ENCODE results near the gene NFRKB. TPM values are rescaled to one million over a fixed set of nuclear protein-coding genes. Genes with fewer than 3 reads are reported as not detected.
A peak's percentile ranks its signal among the peaks of the same experiment; 100 is the strongest.
"Not testable (repeated sequence)": the region's sequence is repeated elsewhere in the genome, so short reads cannot be mapped to it uniquely, and the experiment has no call there.

NFRKB gene
- total RNA-seq, 1 experiment from 2014 or later, result 3.6 TPM

GRCh38 chr11:129910360-129910759 lies 15.0 kb upstream of the NFRKB start:
- in situ Hi-C loops (cut with HindIII; ENCODE audit: low pct_unique_long_range_greater_than_20kb, low sequenced_read_pairs), result no loop called here
- DNase-seq (ENCODE audit: low read depth), result no peak

DNA sequence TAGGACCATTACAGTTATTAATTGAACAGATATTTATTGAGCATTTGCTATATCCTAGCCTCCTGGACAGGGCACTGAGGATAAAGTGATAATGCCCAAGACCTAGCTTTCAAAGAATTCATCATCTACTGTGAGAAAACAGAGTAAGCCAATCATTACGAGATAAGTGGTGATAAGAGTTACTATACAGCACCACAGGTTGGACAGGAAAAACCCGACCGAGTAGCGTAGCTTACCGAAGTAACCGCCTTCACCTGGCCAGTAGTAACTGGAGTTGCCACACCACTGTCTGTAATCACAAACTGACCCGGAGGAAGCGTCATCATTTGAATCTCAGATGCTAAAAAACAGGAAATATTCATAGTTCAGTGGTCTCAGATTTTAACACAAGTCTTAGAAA lies 10.0 kb upstream of the NFRKB start:
- in situ Hi-C loops (cut with HindIII; ENCODE audit: low pct_unique_long_range_greater_than_20kb, low sequenced_read_pairs), result no loop called here
- DNase-seq (ENCODE audit: low read depth), result no peak

DNA sequence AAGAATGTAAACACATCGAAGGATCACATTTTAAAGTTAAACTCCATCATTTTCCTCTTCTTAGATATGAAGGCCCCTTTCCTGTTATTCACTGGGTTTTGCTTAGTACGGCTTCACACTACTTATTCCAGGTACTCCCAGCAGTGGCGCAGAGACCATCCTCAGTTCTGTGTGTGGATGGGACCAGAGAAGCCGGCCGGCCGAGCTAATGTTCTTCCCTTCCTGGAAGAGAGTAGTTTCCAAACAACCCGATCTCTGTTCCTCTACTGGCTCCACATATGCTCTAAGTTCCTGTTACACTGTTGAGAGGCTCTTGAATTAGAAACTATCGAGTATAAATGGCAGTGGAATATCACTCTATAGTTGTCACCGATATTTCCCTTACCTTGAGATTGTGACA lies 684 bp upstream of the NFRKB start:
- DNase-seq (ENCODE audit: low read depth), result no peak
- in situ Hi-C loops (cut with HindIII; ENCODE audit: low pct_unique_long_range_greater_than_20kb, low sequenced_read_pairs), result no loop called here

DNA sequence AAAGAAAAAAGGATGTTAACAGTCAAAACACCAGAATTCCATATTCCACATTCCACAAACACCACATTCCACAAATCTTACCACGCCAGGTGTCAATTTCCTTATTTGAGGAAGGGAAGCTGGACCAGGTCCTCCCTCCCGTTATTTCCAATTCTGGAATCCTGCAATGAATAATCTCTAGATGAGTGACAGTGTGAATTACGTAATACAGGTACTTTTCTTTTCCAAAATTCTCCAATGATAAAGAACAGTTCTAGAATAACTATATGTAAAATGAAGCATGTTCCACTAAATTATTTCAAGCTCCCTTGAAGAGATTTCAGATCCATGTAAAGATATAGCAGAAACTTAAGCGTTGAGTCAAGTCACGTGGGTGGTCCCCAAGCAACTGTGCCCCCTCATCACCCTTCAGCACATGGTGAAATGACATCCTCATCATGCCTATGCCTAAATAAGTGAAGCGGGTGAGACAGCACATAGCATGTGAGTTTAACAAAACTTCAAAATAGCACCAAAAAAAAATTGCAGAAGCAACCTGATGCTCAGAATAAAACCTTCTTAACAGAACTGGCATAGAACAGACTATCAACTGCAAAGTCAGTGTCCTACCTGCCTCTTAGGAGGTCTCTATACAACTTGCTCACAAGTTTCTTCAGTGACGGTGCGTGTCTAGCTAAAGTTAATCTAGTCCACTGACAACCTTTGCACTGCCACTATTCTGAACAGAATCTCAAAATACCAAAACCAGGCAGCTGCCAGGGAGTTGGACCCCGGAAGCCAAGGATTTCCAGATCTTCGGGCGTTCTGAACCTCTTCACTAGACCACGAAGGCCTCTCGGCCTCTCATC lies 876 bp downstream of the NFRKB start:
- in situ Hi-C loops (cut with HindIII; ENCODE audit: low pct_unique_long_range_greater_than_20kb, low sequenced_read_pairs), result no loop called here
- DNase-seq (ENCODE audit: low read depth), result no peak

GRCh38 chr11:129888451-129888850 lies 6.9 kb downstream of the NFRKB start:
- DNase-seq (ENCODE audit: low read depth), result no peak
- in situ Hi-C loops (cut with HindIII; ENCODE audit: low pct_unique_long_range_greater_than_20kb, low sequenced_read_pairs), result no loop called here

- in situ Hi-C loops (cut with HindIII; ENCODE audit: low pct_unique_long_range_greater_than_20kb, low sequenced_read_pairs), result no loop called here
- DNase-seq (ENCODE audit: low read depth), result no peak
Measured at GRCh38 chr11:129885381-129885780, 10.0 kb downstream of the NFRKB start.

DNA sequence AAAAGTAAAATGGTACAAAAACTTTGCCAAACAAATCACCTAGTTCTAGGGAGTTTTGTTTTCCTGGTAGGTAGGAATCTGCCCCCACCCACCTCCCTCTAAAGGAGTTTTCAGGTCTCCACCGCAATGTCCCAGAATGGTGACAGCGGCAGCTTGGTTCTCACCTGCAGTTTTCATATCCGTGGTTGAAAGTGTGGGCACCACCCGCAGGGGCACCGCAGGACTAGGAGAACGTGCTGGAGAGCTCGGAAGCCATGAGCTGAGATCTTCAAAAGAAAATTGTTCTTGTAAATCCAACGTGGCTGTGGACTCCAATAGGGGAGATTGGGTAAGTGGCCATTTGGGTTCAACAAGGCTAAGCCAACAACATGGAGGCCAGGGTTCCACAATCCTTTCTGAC lies 10.8 kb downstream of the NFRKB start:
- in situ Hi-C loops (cut with HindIII; ENCODE audit: low pct_unique_long_range_greater_than_20kb, low sequenced_read_pairs), result no loop called here
- DNase-seq (ENCODE audit: low read depth), result no peak

- in situ Hi-C loops (cut with HindIII; ENCODE audit: low pct_unique_long_range_greater_than_20kb, low sequenced_read_pairs), result no loop called here
Measured at GRCh38 chr11:129881570-129882170, 13.7 kb downstream of the NFRKB start.

DNA sequence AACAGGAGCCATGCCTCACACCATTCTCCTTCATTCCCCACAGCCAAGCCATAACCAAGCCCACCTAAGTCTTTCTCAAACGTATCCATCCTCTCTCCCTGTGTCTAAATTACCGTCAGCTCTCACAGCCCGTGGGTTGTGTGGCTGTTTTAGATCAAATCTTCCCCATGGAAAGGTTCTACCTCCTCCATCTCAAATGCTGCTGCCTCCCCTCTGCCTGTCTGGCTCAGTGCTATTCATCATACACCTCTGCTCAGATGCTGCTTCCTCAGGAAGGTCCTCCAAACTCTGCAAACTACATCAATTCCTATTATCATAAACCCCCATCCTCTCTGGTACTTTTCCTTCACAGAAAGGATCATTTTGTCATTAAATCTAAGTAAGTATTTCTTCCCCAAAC lies 15.1 kb downstream of the NFRKB start:
- DNase-seq (ENCODE audit: low read depth), result no peak
- in situ Hi-C loops (cut with HindIII; ENCODE audit: low pct_unique_long_range_greater_than_20kb, low sequenced_read_pairs), result no loop called here

More at GRCh38 chr11:129881570-129882170, 13.7 kb downstream of the NFRKB start:
- DNase-seq (ENCODE audit: low read depth), result no peak

DNA sequence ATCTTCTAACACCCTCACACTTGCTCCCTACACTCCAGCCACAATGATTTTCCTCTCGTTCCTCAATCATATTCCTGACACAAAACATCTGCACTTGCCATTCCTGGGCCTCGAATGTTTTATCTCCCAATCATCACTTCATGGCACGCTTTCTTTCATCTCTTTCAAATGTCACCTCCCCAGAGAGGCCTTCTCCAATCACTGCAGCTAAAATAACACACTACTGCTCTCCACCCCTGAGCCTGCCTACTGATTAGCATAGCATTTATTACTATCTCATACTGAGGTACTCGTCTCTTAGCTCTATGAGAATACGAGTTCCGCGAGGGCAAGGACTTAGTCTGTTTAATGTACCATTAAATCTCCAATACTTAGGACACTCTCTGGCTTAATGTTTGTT lies 23.5 kb downstream of the NFRKB start:
- no peak for DNase-seq (ENCODE audit: low read depth)
- in situ Hi-C loops (cut with HindIII; ENCODE audit: low pct_unique_long_range_greater_than_20kb, low sequenced_read_pairs), result no loop called here

DNA sequence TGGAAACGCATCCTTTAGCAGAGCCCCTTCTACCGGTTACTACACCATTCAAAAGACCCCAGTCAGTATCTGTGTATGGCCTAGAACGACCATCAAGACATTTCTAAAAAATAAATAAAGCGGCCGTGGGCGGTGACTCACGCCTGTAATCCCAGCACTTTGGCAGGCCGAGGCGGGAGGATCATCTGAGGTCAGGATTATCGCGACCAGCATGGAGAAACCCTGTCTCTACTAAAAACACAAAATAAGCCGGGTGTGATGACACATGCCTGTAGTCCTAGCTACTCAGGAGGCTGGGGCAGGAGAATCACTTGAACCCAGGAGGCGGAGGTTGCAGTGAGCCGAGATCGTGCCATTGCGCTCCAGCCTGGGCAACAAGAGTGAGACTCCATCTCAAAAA lies 26.8 kb downstream of the NFRKB start:
- DNase-seq (ENCODE audit: low read depth); in situ Hi-C loops (cut with HindIII; ENCODE audit: low pct_unique_long_range_greater_than_20kb, low sequenced_read_pairs): not testable (repeated sequence)

DNA sequence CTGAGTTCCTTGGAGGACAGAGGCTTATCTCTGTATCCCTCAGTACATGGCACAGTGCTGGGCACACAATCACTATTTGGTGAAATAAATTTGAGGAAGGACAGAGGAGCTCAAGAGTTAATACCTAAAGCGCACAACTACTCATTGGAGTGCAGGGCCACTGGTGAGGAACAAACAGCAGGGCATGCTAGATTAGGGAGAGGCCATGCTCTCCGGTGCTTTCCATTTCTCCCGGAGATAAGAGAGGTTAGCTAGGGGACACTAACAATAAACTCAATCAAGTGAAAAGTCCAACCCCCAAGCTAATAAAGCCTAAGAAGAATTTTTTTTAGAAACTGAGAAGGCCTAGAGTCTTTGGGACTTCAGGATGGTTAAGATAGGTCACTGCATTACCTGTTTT lies 29.1 kb downstream of the NFRKB start:
- in situ Hi-C loops (cut with HindIII; ENCODE audit: low pct_unique_long_range_greater_than_20kb, low sequenced_read_pairs), result no loop called here
- DNase-seq (ENCODE audit: low read depth), result peak; percentile 71

DNA sequence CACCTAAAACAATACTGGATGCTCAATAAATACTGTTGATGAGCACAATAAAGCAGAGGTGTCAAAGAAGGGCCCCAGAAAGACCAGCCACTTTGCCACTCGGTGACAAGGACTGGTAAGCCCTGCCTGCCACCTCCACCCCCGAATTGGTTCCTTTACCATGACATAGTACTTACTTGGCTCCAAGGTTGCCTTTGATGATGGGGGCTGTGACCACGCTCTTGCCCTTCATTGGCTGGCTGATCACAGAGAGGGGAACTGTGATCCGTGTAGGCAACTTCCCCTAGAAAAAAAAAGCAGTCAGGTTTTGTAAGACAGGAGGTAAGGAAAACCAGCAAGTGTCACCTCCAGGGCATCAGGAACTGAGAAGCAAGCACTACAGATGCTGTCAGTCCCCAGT lies 29.7 kb downstream of the NFRKB start:
- DNase-seq (ENCODE audit: low read depth), result no peak
- in situ Hi-C loops (cut with HindIII; ENCODE audit: low pct_unique_long_range_greater_than_20kb, low sequenced_read_pairs), result no loop called here

GRCh38 chr11:129864811-129865210 lies 30.6 kb downstream of the NFRKB start:
- in situ Hi-C loops (cut with HindIII; ENCODE audit: low pct_unique_long_range_greater_than_20kb, low sequenced_read_pairs), result no loop called here
- DNase-seq (ENCODE audit: low read depth), result no peak

DNA sequence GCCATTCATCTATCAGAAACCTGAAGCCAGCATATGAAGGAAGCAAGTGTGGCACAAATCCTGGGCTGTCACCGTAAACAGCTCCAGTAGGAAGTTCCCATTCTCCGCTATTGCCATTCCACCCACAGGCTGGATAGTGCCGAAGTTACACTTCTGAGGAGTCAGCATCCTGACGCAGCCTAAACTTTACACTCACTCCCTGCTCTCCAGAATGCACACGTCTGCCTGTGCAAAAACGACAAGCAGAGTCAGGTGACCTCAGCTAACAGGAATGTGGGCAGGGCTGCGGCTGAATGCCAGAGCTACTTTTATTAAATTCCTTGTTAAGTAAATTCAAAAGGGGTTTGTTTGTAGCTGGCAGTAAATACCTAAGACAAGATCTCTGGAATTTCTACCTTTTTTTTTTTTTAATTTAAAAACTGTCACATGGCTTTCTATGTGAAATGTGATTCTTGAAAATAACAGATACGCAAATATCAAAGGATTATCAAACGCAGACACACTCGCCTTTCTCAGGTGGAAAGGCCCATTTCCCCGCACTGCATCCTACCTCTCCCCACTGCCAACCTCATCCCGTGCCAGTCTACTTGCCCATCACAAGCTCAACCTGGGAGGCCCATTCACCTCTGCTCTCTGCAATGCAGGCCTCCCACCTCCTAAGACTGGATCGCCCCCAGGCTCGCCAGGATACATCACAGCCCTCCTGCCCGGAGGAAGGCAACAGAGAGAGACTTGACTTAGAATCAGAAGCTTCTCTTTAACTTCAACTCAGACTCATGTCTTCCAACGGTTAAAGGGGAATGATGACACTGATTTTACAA lies 33.5 kb downstream of the NFRKB start:
- in situ Hi-C loops (cut with HindIII; ENCODE audit: low pct_unique_long_range_greater_than_20kb, low sequenced_read_pairs), result no loop called here

GRCh38 chr11:129856036-129856435 lies 39.3 kb downstream of the NFRKB start:
- in situ Hi-C loops (cut with HindIII; ENCODE audit: low pct_unique_long_range_greater_than_20kb, low sequenced_read_pairs), result no loop called here
- DNase-seq (ENCODE audit: low read depth), result no peak

More for the DNA sequence above, 33.5 kb downstream of the NFRKB start:
- peak; percentile 85 for DNase-seq (ENCODE audit: low read depth)

DNA sequence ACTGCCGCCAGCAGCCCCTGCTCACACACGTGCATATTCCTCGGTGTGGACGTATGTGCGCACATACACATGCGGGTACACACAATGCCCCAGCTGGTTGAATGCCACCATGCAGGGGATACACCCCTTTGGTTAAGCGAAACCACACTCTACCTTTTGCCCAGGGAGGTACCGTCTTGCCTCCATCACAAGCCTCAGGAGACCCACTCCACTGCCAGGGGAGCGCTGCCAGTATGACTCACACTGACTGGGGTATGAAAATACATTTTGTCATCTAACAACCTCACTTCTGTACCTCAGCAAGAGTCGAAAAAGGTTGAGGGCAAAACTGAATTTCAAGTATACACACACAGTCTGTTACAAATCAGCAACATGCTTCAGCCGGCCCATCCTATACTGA lies 40.3 kb downstream of the NFRKB start:
- no peak for DNase-seq (ENCODE audit: low read depth)
- in situ Hi-C loops (cut with HindIII; ENCODE audit: low pct_unique_long_range_greater_than_20kb, low sequenced_read_pairs), result no loop called here

- in situ Hi-C loops (cut with HindIII; ENCODE audit: low pct_unique_long_range_greater_than_20kb, low sequenced_read_pairs), result no loop called here
Measured at GRCh38 chr11:129854232-129854805, 41.1 kb downstream of the NFRKB start.

More at GRCh38 chr11:129854232-129854805, 41.1 kb downstream of the NFRKB start:
- DNase-seq (ENCODE audit: low read depth), result no peak
